GM23338 (cell line): Measurements from ENCODE around the gene FTCD.

Experiments
- CREB1 ChIP-seq: fragments of 250-450 bp; sonication (Bioruptor Pico); IDR thresholded peaks from 2 replicates; pipeline ENCODE4 v1.5.0; 2020; ENCODE audit warnings: low read depth, mild to moderate bottlenecking, moderate library complexity
- CTCF ChIP-seq, 2 experiments: fragments of 200-600 bp in 1 of 2; sonication (generic) in 1 of 2; conservative IDR thresholded peaks; 2 replicates each; pipeline versions ENCODE4 v1.5.1 to v1.6.1; 2016 to 2017; ENCODE audit warnings: antibody characterized with exemption in 2 of 2, low read depth in 2 of 2, mild to moderate bottlenecking in 2 of 2, moderate library complexity in 1 of 2
- ETS1 ChIP-seq: IDR thresholded peaks from 2 replicates; pipeline ENCODE4 v1.6.1; 2016; ENCODE audit warnings: antibody characterized with exemption
- EZH2 ChIP-seq: fragments of 200-600 bp; sonication (generic); IDR thresholded peaks from one replicate; pipeline ENCODE4 v1.8.0; 2017; ENCODE audit warnings: antibody characterized with exemption, mild to moderate bottlenecking, low read depth; ENCODE audit not compliant: unreplicated experiment
- EZH2phosphoT487 ChIP-seq: fragments of 200-600 bp; sonication (generic); IDR thresholded peaks from one replicate; pipeline ENCODE4 v1.8.1; 2018; ENCODE audit warnings: antibody characterized with exemption; ENCODE audit not compliant: unreplicated experiment
- JUNB ChIP-seq: IDR thresholded peaks from one replicate; pipeline ENCODE4 v1.6.1; 2016; ENCODE audit warnings: antibody characterized with exemption; ENCODE audit not compliant: unreplicated experiment
- NANOG ChIP-seq: IDR thresholded peaks from 2 replicates; pipeline ENCODE4 v1.6.1; 2016; ENCODE audit warnings: antibody characterized with exemption, borderline replicate concordance
- POLR2AphosphoS5 ChIP-seq: IDR thresholded peaks from 2 replicates; pipeline ENCODE4 v1.6.1; 2016; ENCODE audit warnings: antibody characterized with exemption, low read depth
- REST ChIP-seq: IDR thresholded peaks from one replicate; pipeline ENCODE4 v1.6.1; 2018; ENCODE audit warnings: antibody characterized with exemption; ENCODE audit not compliant: unreplicated experiment
- STAT1 ChIP-seq: IDR thresholded peaks from one replicate; pipeline ENCODE4 v1.6.1; 2016; ENCODE audit warnings: antibody characterized with exemption; ENCODE audit not compliant: unreplicated experiment
- ZNF114 ChIP-seq: fragments of 250-450 bp; sonication (Bioruptor Pico); IDR thresholded peaks from 2 replicates; pipeline ENCODE4 v1.5.0; 2020; ENCODE audit warnings: mild to moderate bottlenecking, moderate library complexity
- ZNF331 ChIP-seq: fragments of 250-450 bp; sonication (Bioruptor Pico); IDR thresholded peaks from 2 replicates; pipeline ENCODE4 v1.5.0; 2020; ENCODE audit warnings: low read depth, mild to moderate bottlenecking, moderate library complexity
- ZNF462 ChIP-seq: fragments of 250-450 bp; sonication (Bioruptor Pico); IDR thresholded peaks from 2 replicates; pipeline ENCODE4 v1.5.0; 2020; ENCODE audit warnings: mild to moderate bottlenecking, moderate library complexity

GRCh38 chr21:46113497-46114176 lies 41.7 kb downstream of the FTCD start:
- no peak for TF ChIP-seq CTCF (conservative IDR thresholded peaks at IDR 0.05; ENCODE audit: low read depth in 2 of 2)
- TF ChIP-seq EZH2 = no peak
- TF ChIP-seq CREB1 (CRISPR knock-in tag) = no peak
- no peak for TF ChIP-seq REST
- no peak for TF ChIP-seq ETS1
- no peak for TF ChIP-seq ZNF114
- TF ChIP-seq POLR2AphosphoS5 = no peak
- TF ChIP-seq JUNB = no peak
- TF ChIP-seq EZH2phosphoT487 = no peak
- TF ChIP-seq ZNF331 (CRISPR knock-in tag) = no peak
- no peak for TF ChIP-seq NANOG
- TF ChIP-seq STAT1 = no peak
- no peak for TF ChIP-seq ZNF462 (CRISPR knock-in tag)
